GM23248 (cell line): Measurements from ENCODE around the gene CPED1.

ENCODE experiments used
- EZH2 ChIP-seq: fragments of 200-600 bp; sonication (generic); IDR thresholded peaks from 2 replicates; pipeline ENCODE4 v1.6.1; 2018; ENCODE audit warnings: antibody characterized with exemption, mild to moderate bottlenecking; ENCODE audit not compliant: insufficient read depth, poor library complexity, severe bottlenecking
- EZH2phosphoT487 ChIP-seq: fragments of 200-600 bp; sonication (generic); IDR thresholded peaks from 2 replicates; pipeline ENCODE4 v1.6.1; 2018; ENCODE audit warnings: antibody characterized with exemption, moderate library complexity, mild to moderate bottlenecking, low read depth; ENCODE audit not compliant: insufficient read depth

GRCh38 chr7:120942861-120943260, 45.6 kb upstream of the CPED1 start:
- TF ChIP-seq EZH2phosphoT487: no peak
- TF ChIP-seq EZH2: no peak
